Measurements from ENCODE around the gene ETDB.
A peak's percentile ranks its signal among the peaks of the same experiment; 100 is the strongest.

- peak; percentile 17 to 50 (median 45) for TF ChIP-seq CTCF (IDR thresholded peaks at IDR 0.05)
- TF ChIP-seq POLR2A (IDR thresholded peaks at IDR 0.05): no peak
Measured at GRCh38 chrX:135112096-135112729, 8.1 kb downstream of the ETDB start.

All from transverse colon (tissue), 3 donors.